HG02970 (cell line): ENCODE measurements around the gene IRAK4.

Experiments
- ATAC-seq: cut with Tn5 transposase; IDR thresholded peaks from one replicate; pipeline ENCODE4 v1.9.1; 2021; ENCODE audit warnings: mild to moderate bottlenecking, moderate library complexity, moderate number of reproducible peaks; ENCODE audit not compliant: unreplicated experiment, low FRiP score

The IRAK4 gene

DNA sequence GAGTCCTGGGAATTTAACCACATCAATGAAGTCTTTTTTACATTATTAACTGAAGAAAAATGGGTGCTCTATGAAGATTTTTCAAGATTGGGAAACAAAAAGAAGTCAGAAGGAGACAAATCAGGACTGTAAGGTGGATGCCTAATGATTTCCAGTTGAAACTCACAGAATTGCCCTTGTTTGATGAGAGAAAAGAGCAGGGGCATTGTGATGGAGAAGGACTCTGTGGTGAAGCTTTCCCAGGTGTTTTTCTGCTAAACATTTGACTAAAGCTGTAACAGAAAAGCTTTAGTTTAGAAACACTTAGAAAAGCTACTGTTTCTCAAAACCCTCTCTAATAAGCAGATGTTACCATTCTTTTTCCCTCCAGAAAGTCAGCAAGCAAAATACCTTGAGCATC, 5.8 kb downstream of the IRAK4 start:
- ATAC-seq: no peak

- no peak for ATAC-seq
Measured at GRCh38 chr12:43766291-43766690, 7.5 kb downstream of the IRAK4 start.

DNA sequence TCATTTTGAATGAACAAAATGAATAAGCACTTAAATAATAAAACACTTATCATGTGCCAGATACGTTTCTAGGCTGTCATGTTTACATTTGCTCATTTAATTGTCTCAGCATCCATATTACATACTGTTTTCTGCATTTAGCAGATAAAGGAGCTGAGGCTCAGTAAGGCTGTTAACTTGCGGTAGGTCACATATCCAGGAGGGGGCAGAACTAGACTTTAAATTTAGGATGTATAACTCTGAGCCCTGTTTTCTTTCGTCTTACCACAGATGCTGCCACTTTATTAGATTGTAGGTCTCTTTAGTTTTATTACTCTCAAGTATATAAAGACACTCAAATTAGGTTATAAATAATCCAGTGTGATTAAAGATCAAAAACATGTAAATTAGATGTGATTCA, 17.7 kb downstream of the IRAK4 start:
- ATAC-seq: no peak

GRCh38 chr12:43786899-43787693, 28.3 kb downstream of the IRAK4 start:
- no peak for ATAC-seq

DNA sequence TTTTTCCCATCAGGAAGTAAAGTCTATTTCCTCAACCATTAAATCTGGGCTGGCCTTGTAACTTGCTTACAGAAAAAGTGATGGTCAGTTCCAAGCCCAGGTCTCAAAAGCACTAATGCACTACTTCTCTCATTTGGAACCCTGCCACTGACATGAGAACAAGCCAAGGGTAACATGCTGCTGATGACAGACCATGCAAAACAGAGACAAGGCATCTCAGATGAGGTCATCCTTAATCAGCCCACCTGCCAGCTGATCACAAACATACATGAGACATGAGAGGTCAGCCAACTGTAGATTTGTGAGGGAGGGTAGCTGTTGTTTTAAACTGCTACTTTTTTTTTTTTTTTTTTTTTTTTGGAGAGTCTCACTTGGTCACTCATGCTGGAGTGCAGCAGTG, 31.2 kb downstream of the IRAK4 start:
- ATAC-seq: no peak

GRCh38 chr12:43795716-43796280, 37.0 kb downstream of the IRAK4 start:
- ATAC-seq: no peak

- ATAC-seq: no peak
Measured at GRCh38 chr12:43797561-43798217, 38.9 kb downstream of the IRAK4 start.

DNA sequence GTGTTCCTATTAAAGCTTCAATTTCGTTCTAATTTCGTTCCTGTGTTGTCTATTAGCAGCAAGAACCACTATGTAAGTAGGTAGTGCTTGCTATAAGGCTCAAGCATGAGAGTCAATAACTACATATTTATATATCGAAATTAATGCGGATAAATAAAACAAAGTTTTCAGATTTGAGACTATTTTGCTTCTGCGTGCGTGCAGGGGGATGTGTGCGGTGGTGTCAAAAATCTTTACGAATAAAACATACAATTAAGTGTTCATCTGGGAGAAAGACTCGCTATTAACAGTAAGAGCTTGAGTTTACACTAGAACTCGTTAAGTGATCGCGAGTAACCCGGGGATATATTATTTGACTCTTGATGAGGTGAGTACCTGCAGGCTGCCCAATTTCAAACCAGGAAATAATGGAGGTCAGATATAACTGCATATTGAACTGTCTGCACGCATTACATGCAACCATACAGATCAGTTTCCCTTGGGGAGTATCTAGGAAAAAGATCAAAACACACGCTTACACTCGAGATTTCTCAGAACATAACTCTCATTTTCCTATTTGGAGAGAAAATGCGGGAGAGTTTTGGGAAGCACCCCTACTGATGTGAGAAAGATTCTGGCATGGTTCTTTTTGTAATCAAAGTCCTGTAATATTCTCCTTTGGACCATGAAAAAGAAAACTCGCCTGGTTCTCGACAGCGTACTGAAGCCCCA, 46.6 kb downstream of the IRAK4 start:
- ATAC-seq: no peak

GRCh38 chr12:43805860-43806736, 47.3 kb downstream of the IRAK4 start, which contains the start of gene TWF1:
TWF1 (minus strand) TSS chr12:43806317; CDS start chr12:43806245, 72 bp downstream.
- ATAC-seq: peak; percentile 98

DNA sequence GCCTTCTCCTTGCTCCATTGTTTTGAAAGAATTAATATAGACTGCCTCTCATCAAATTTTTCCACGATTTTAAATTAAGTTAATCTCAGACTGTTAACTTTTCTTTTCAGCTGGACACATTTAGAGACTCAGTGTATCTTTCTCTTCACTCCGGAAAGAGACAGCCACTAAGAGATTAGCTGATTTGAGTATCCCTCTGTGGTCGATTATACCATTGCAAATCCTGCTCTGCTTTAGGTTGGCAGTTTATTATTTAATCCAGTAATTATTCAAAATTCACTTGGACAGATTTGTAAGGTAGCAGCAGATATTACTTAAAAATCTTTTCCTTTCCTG, 48.0 kb downstream of the IRAK4 start:
- ATAC-seq: no peak

GRCh38 chr12:43807386-43807785, 48.6 kb downstream of the IRAK4 start:
- ATAC-seq: no peak

- ATAC-seq: no peak
Measured at GRCh38 chr12:43812057-43812456, 53.3 kb downstream of the IRAK4 start.

DNA sequence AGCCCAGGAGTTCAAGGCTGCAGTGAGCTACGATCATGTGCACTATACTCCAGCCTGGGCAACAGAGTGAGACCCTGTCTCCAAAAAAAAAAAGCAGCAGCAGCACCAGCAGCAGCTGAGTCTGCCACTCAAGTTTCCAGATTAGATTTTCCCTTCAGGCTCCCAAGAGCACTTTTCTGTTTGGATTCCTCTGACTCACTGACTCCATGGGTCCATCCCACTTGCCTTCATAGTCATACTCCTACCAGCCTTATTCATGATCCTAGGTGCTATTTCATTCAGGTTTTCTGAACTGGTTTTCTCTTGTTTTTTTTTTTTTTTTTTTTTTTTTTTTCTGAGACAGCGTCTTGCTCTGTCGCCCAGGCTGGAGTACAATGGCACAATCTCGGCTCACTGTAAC, 54.2 kb downstream of the IRAK4 start:
- ATAC-seq: no peak

DNA sequence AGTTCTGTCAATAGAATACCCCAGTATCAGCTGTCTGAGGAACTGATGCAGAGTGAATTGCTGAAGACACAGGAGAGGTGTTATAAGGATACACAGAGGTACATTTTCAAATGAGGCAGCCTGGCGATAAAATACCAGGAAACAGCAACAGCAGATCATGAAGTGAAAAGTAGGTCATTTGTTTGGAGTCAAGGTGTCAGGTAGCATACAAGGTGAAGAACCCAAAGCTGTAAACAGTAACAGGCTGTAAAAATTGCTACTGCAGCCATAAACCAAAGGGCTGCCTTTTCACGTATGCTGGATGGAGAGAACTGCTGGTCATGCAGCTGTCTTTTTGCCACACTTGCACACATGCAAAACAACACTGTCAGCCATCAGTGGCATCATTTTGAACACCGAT, 56.7 kb downstream of the IRAK4 start:
- ATAC-seq: no peak

- no peak for ATAC-seq
Measured at GRCh38 chr12:43816168-43816567, 57.4 kb downstream of the IRAK4 start.

GRCh38 chr12:43824207-43824775, 65.5 kb downstream of the IRAK4 start:
- ATAC-seq: no peak

- no peak for ATAC-seq
Measured at GRCh38 chr12:43826681-43827080, 67.9 kb downstream of the IRAK4 start.

DNA sequence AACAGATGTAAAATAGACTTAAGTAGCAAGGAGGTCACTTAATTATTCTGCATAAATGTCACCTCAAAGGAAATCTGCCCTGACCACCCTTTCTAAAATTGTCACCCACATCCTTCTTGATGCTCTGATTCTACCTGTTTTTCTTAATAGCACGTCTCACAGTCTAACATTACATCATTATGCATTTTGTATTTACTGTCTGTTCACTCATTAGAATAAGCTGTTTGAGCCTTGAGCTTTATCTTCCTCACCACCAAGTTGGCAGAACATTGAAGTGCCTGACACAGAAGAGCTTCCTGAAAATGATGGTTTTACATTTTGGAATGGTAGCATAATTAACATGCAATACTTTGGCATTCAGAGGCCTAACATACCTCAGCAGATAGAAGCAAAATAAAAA, 68.3 kb downstream of the IRAK4 start:
- no peak for ATAC-seq

- ATAC-seq: no peak
Measured at GRCh38 chr12:43832463-43833168, 73.9 kb downstream of the IRAK4 start.
